ENCODE measurements around the gene SIPA1L3. TPM values are rescaled to one million over a fixed set of nuclear protein-coding genes. Genes with fewer than 3 reads are reported as not detected.

The SIPA1L3 gene
- total RNA-seq, 1 experiment from 2014 or later = 19.9 TPM

DNA sequence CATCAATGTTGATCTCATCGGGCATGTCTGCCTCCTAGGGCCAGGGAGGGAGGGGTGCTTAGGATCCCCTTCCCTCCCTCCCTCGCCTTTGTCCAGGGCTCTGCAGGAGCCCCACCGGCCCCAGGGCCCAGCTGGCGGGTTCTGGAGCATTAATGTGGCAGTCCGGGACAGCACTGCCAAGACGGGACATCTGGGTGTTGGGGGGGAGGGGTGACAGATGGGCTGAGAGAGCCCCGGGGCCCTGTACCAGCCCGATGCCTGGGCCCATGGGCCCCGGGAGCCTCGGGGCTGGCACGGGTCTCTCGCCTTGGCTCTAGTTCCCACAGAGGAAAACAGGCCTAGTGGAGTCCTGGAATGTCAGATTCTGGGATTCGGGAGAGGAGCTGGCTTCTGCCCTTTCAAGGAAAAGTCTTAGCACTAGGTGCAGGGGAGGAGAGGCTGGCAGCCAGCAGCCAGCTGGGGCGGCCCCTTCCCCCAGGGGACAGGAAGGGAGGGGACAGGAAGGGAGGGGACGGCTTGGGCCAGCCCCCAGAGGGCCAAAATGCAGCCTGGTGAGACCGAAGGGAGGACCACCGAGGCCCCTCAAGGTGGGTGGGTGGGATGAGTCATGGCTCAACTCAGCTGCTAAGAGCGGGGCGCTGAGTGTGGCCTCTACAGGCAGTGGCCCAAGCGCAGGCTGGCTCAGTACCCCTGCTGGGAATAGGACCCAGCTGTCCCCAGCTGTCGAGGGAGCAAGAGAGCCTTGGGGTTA is 346.1 kb downstream of the SIPA1L3 start:
- POLR2A ChIA-PET (ENCODE audit: low non-redundant PET) = no interaction called here

DNA sequence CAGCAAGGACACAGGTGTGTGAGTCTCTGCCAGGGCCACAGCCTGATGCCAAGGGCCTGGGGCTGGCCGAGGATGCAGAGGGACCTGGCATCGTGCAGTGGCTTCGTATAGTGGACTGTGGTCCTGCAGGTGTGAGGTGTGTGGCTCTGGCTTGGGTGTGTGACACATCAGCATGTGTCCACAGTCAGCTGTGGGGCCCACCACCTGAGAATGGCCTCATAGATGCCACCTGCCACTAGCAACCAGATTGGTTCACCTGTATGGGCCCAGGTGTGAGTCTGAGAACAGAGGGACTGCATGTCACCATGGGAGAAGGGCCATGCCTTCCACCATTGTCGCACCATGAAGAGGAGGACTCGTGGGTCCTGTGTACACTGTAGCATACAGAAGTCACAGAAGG is 346.8 kb downstream of the SIPA1L3 start:
- POLR2A ChIA-PET (ENCODE audit: low non-redundant PET) = no interaction called here
- no peaks in the 10 kb centered on the region for H3K36me3 ChIP-seq (ENCODE audit: insufficient read depth, low read length, poor library complexity, severe bottlenecking)
- H3K4me1 ChIP-seq (ENCODE audit: insufficient read depth, low read length, poor library complexity, severe bottlenecking) = peaks cover 20% of the 10 kb centered on the region
- no peak for DNase-seq (ENCODE audit: low spot score)
- H3K27me3 ChIP-seq (replicated peaks; ENCODE audit: insufficient read depth, low read depth, low read length, poor library complexity) = no peaks in the 10 kb centered on the region
- H3K9me3 ChIP-seq (ENCODE audit: low read depth, low read length, poor library complexity, severe bottlenecking) = no peaks in the 10 kb centered on the region
- TF ChIP-seq EZH2 (IDR thresholded peaks at IDR 0.05; ENCODE audit: borderline replicate concordance, low read depth, low read length, poor library complexity, severe bottlenecking) = no peak
- TF ChIP-seq, protein P1, sequence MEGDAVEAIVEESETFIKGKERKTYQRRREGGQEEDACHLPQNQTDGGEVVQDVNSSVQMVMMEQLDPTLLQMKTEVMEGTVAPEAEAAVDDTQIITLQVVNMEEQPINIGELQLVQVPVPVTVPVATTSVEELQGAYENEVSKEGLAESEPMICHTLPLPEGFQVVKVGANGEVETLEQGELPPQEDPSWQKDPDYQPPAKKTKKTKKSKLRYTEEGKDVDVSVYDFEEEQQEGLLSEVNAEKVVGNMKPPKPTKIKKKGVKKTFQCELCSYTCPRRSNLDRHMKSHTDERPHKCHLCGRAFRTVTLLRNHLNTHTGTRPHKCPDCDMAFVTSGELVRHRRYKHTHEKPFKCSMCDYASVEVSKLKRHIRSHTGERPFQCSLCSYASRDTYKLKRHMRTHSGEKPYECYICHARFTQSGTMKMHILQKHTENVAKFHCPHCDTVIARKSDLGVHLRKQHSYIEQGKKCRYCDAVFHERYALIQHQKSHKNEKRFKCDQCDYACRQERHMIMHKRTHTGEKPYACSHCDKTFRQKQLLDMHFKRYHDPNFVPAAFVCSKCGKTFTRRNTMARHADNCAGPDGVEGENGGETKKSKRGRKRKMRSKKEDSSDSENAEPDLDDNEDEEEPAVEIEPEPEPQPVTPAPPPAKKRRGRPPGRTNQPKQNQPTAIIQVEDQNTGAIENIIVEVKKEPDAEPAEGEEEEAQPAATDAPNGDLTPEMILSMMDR (conservative IDR thresholded peaks at IDR 0.05; ENCODE audit: low read depth, low read length) = no peak
- intact Hi-C loops (cut with micrococcal nuclease; ENCODE audit: unreplicated experiment) = no loop called here
- H3K27ac ChIP-seq (ENCODE audit: low read depth, low read length, poor library complexity, severe bottlenecking) = no peak overlapping the region
- CTCF ChIA-PET = interaction anchor here (0.6 kb wide), 1 partner anchor 8 kb away, joined by 3 read pairs; no protein-coding TSS in a partner anchor
- no TSS peak for BruUV-seq (replicated peaks)
- no peak overlapping the region for H3K4me3 ChIP-seq (ENCODE audit: low read depth, low read length, poor library complexity, severe bottlenecking)

More for the DNA sequence above, 346.1 kb downstream of the SIPA1L3 start:
- no TSS peak for BruUV-seq (replicated peaks)
- no peak for DNase-seq (ENCODE audit: low spot score)
- Histone ChIP-seq H3K36me3 (ENCODE audit: insufficient read depth, low read length, poor library complexity, severe bottlenecking) (no peaks in the 10 kb centered on the region), H3K4me1 (ENCODE audit: insufficient read depth, low read length, poor library complexity, severe bottlenecking) (peaks cover 20% of the 10 kb centered on the region), H3K4me3 (ENCODE audit: low read depth, low read length, poor library complexity, severe bottlenecking) (no peak overlapping the region), H3K27ac (ENCODE audit: low read depth, low read length, poor library complexity, severe bottlenecking) (no peak overlapping the region), H3K9me3 (ENCODE audit: low read depth, low read length, poor library complexity, severe bottlenecking) (no peaks in the 10 kb centered on the region), H3K27me3 (replicated peaks; ENCODE audit: insufficient read depth, low read depth, low read length, poor library complexity) (no peaks in the 10 kb centered on the region)
- CTCF ChIA-PET = no interaction called here
- TF ChIP-seq, protein P1 (conservative IDR thresholded peaks at IDR 0.05; ENCODE audit: low read depth, low read length) = no peak
- no peak for TF ChIP-seq EZH2 (IDR thresholded peaks at IDR 0.05; ENCODE audit: borderline replicate concordance, low read depth, low read length, poor library complexity, severe bottlenecking)
- intact Hi-C loops (cut with micrococcal nuclease; ENCODE audit: unreplicated experiment) = no loop called here

DNA sequence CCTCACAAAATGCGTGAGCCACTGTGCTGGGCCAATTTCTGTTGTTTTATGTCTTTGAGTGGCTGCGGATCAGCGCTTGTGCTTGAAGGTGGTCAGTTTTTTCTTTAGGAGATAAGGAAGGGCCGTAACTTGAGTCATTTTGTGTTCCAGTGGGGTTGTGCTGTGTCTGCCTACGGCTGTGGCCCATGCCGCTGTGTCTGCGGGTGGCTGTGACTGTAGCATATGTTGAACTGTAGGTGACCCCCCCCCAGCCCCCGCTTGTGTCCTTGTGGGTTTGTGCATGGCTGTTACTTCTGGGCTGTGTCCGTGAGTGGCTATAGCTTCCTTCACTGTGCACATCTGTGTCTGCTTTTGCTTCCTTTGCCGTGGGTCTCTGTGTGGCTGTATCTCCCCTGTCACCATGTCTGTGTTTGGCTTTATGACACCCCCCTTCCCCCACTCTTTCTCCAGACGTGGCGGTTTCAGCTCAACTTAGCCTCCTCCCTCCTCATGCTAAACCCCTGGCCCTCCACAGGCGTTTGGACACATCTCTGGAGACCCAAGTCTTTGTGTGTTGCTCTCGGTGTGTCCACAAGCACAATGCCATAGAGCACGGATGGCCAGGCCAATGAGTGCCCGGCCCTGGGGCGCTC is 348.5 kb downstream of the SIPA1L3 start:
- ChIA-PET POLR2A (ENCODE audit: low non-redundant PET) (no interaction called here), CTCF (no interaction called here)
- intact Hi-C loops (cut with micrococcal nuclease; ENCODE audit: unreplicated experiment) = no loop called here
- Histone ChIP-seq H3K4me3 (ENCODE audit: low read depth, low read length, poor library complexity, severe bottlenecking) (no peak overlapping the region), H3K36me3 (ENCODE audit: insufficient read depth, low read length, poor library complexity, severe bottlenecking) (no peaks in the 10 kb centered on the region), H3K27ac (ENCODE audit: low read depth, low read length, poor library complexity, severe bottlenecking) (no peak overlapping the region), H3K27me3 (replicated peaks; ENCODE audit: insufficient read depth, low read depth, low read length, poor library complexity) (no peaks in the 10 kb centered on the region), H3K4me1 (ENCODE audit: insufficient read depth, low read length, poor library complexity, severe bottlenecking) (peaks cover 20% of the 10 kb centered on the region), H3K9me3 (ENCODE audit: low read depth, low read length, poor library complexity, severe bottlenecking) (no peaks in the 10 kb centered on the region)
- DNase-seq (ENCODE audit: low spot score) = no peak
- TF ChIP-seq, protein P1 (conservative IDR thresholded peaks at IDR 0.05; ENCODE audit: low read depth, low read length) = no peak
- no peak for TF ChIP-seq EZH2 (IDR thresholded peaks at IDR 0.05; ENCODE audit: borderline replicate concordance, low read depth, low read length, poor library complexity, severe bottlenecking)
- BruUV-seq (replicated peaks) = no TSS peak

Other genes starting within 250 kb of the SIPA1L3 start
- 11.1 and 12.1 TPM in 2 replicates for gene ZNF607, start 187.4 kb upstream of the SIPA1L3 start, total RNA-seq (2021)
- 5.0 and 8.7 TPM in 2 replicates for gene ZNF573, start 127.6 kb upstream of the SIPA1L3 start, total RNA-seq (2021)
- gene WDR87, start 614 bp upstream of the SIPA1L3 start, total RNA-seq (2021) = not detected in 2 replicates

All from A673 (cell line).